Measurements from ENCODE around the gene LRRC37A3.
"Not testable (repeated sequence)": the region's sequence is repeated elsewhere in the genome, so short reads cannot be mapped to it uniquely, and the experiment has no call there.

The LRRC37A3 gene

GRCh38 chr17:64815833-64816198 lies 103.5 kb downstream of the LRRC37A3 start:
- H3K9me3 ChIP-seq (replicated peaks; ENCODE audit: insufficient read depth, low read length); DNase-seq; H4K20me1 ChIP-seq (ENCODE audit: insufficient read depth, low read length); H3F3A ChIP-seq (ENCODE audit: insufficient read depth, low read length); H3K9ac ChIP-seq (ENCODE audit: low read length); H3K4me1 ChIP-seq (ENCODE audit: low read length); H3K9me2 ChIP-seq (replicated peaks; ENCODE audit: insufficient read depth, low read length); H3K27me3 ChIP-seq (replicated peaks; ENCODE audit: insufficient read depth, low read length); H3K27ac ChIP-seq (ENCODE audit: low read length); H2AFZ ChIP-seq (ENCODE audit: low read length); H3K4me2 ChIP-seq (ENCODE audit: low read depth, low read length); H3K36me3 ChIP-seq (replicated peaks; ENCODE audit: insufficient read depth, low read length); H3K4me3 ChIP-seq (ENCODE audit: low read length); H3K79me2 ChIP-seq (ENCODE audit: low read length): not testable (repeated sequence)

GRCh38 chr17:64814993-64815832 lies 104.1 kb downstream of the LRRC37A3 start:
- not testable (repeated sequence) for H3K27me3 ChIP-seq (replicated peaks; ENCODE audit: insufficient read depth, low read length); H3F3A ChIP-seq (ENCODE audit: insufficient read depth, low read length); H3K36me3 ChIP-seq (replicated peaks; ENCODE audit: insufficient read depth, low read length); H3K9me3 ChIP-seq (replicated peaks; ENCODE audit: insufficient read depth, low read length); H3K4me2 ChIP-seq (ENCODE audit: low read depth, low read length); H3K4me3 ChIP-seq (ENCODE audit: low read length); H2AFZ ChIP-seq (ENCODE audit: low read length); H3K4me1 ChIP-seq (ENCODE audit: low read length); H3K9me2 ChIP-seq (replicated peaks; ENCODE audit: insufficient read depth, low read length); DNase-seq; H3K9ac ChIP-seq (ENCODE audit: low read length); H3K27ac ChIP-seq (ENCODE audit: low read length); H4K20me1 ChIP-seq (ENCODE audit: insufficient read depth, low read length); H3K79me2 ChIP-seq (ENCODE audit: low read length)

- H2AFZ ChIP-seq (ENCODE audit: low read length); H3K27ac ChIP-seq (ENCODE audit: low read length); H4K20me1 ChIP-seq (ENCODE audit: insufficient read depth, low read length); H3K9ac ChIP-seq (ENCODE audit: low read length); H3K36me3 ChIP-seq (replicated peaks; ENCODE audit: insufficient read depth, low read length); H3F3A ChIP-seq (ENCODE audit: insufficient read depth, low read length); DNase-seq; H3K4me3 ChIP-seq (ENCODE audit: low read length); H3K9me2 ChIP-seq (replicated peaks; ENCODE audit: insufficient read depth, low read length); H3K9me3 ChIP-seq (replicated peaks; ENCODE audit: insufficient read depth, low read length); H3K27me3 ChIP-seq (replicated peaks; ENCODE audit: insufficient read depth, low read length); H3K4me2 ChIP-seq (ENCODE audit: low read depth, low read length); H3K4me1 ChIP-seq (ENCODE audit: low read length); H3K79me2 ChIP-seq (ENCODE audit: low read length): not testable (repeated sequence)
These were observed 110.9 kb downstream of the LRRC37A3 start for GRCh38 chr17:64808178-64808977.

All from MM.1S (cell line).